CD8-positive, alpha-beta memory T cell (primary cell): Measurements from ENCODE around the gene ATF7. TPM values are rescaled to one million over a fixed set of nuclear protein-coding genes. Genes with fewer than 3 reads are reported as not detected.

ENCODE experiments used
- CTCF ChIA-PET: fragments of 350-600 bp; sonication (Branson Sonifier 250); formaldehyde crosslinking; loops from one replicate; lab custom pipeline; 2021; ENCODE audit warnings: antibody characterized with exemption; lab: Charles Lee
- POLR2A ChIA-PET: fragments of 350-600 bp; sonication (Branson Sonifier 250); formaldehyde crosslinking; loops from one replicate; lab custom pipeline; 2021; ENCODE audit warnings: antibody characterized with exemption; lab: Charles Lee
- DNase-seq, 5 donors: peaks; one replicate each; pipeline versions ENCODE4 v3.0.0 to v3.0.0-alpha.2; 2020 to 2022; ENCODE audit warnings: mixed read lengths in 1 of 5
- H3K27ac ChIP-seq: one replicate; pipeline ENCODE4 v1.7.0; 2013; ENCODE audit warnings: low read depth, mild to moderate bottlenecking, low read length, moderate library complexity
- H3K27me3 ChIP-seq: 2 replicates; pipeline ENCODE4 v1.7.0; 2013; ENCODE audit warnings: low read length, mild to moderate bottlenecking; ENCODE audit not compliant: insufficient read depth, poor library complexity, severe bottlenecking
- H3K36me3 ChIP-seq: 2 replicates; pipeline ENCODE4 v1.7.0; 2013; ENCODE audit warnings: mild to moderate bottlenecking, low read length, moderate library complexity; ENCODE audit not compliant: insufficient read depth
- H3K4me1 ChIP-seq: 2 replicates; pipeline ENCODE4 v1.7.0; 2013; ENCODE audit warnings: mild to moderate bottlenecking, low read length, moderate library complexity; ENCODE audit not compliant: insufficient read depth
- H3K4me3 ChIP-seq: 2 replicates; pipeline ENCODE4 v1.7.0; 2013; ENCODE audit warnings: mild to moderate bottlenecking, low read length
- H3K9me3 ChIP-seq: 2 replicates; pipeline ENCODE4 v1.7.0; 2013; ENCODE audit warnings: mild to moderate bottlenecking, low read length
- H3K27ac Mint-ChIP-seq, 8 donors: one replicate each; pipeline ENCODE4 v1.8.0; 2020 to 2021; ENCODE audit warnings: mixed read lengths in 8 of 8, mild to moderate bottlenecking in 6 of 8, inconsistent platforms in 3 of 8, moderate library complexity in 3 of 8
- H3K27me3 Mint-ChIP-seq, 2 donors: one replicate each; pipeline ENCODE4 v1.8.0; 2020 to 2021; ENCODE audit warnings: mixed read lengths in 2 of 2, mild to moderate bottlenecking in 1 of 2, moderate library complexity in 1 of 2
- H3K36me3 Mint-ChIP-seq, 3 donors: one replicate each; pipeline ENCODE4 v1.8.0; 2020 to 2021; ENCODE audit warnings: mixed read lengths in 3 of 3, inconsistent platforms in 1 of 3, mild to moderate bottlenecking in 1 of 3
- H3K4me1 Mint-ChIP-seq, 3 donors: one replicate each; pipeline ENCODE4 v1.8.0; 2020 to 2021; ENCODE audit warnings: mixed read lengths in 3 of 3, inconsistent platforms in 1 of 3, mild to moderate bottlenecking in 1 of 3
- H3K4me3 Mint-ChIP-seq, 7 donors: one replicate each; pipeline ENCODE4 v1.8.0; 2020 to 2021; ENCODE audit warnings: mixed read lengths in 7 of 7, mild to moderate bottlenecking in 6 of 7, moderate library complexity in 4 of 7, inconsistent platforms in 2 of 7
- H3K9me3 Mint-ChIP-seq, 5 donors: one replicate each; pipeline ENCODE4 v1.8.0; 2020 to 2022; ENCODE audit warnings: mixed read lengths in 5 of 5, mild to moderate bottlenecking in 3 of 5, moderate library complexity in 2 of 5, inconsistent platforms in 1 of 5
- polyA plus RNA-seq: library from polyadenylated mRNA; unstranded; fragments of 300-500 nt; fragmentation: Illumina TruSeq; gene quantifications from one replicate; pipeline ENCODE4 v1.2.3, GENCODE V29; 2021
- total RNA-seq, 2 experiments: library from RNA; stranded (reverse); gene quantifications; one replicate each; pipeline ENCODE4 v1.2.3, GENCODE V29; 2021

ATF7 gene
- total and polyA plus RNA-seq, 3 experiments from 2014 or later = 13.4 to 28.1 (median 27.6) TPM

DNA sequence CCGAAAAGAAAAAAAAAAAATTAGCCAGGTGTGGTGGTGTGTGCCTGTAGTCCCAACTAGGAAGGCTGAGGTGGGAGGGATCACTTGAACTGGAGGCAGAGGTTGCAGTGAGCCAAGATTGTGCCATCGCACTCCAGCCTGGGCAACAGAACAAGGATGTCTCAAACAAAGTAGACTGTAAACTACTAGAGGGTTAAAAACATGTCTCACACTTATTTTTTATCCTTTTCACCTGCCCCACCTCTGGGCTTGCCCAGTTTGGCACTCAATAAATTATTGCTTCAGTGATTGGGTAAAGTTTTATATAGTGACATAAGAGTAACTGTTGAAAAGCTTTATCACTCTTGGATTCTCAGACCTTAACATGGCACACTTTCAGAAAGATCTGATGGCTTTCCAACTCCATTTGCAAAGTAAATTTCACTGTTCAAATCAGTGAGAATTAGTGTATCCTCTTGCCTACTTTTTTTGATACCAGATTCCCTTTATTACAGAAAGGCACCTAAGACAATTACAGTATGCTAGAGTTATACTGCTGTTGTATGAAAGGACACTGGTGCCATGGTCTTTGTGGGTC, 62.6 kb downstream of the ATF7 start:
- no peak for DNase-seq
- Mint-ChIP-seq H3K27me3 (no peaks in the 10 kb centered on the region), H3K36me3 (peaks cover 0 to 7% (median 3%) of the 10 kb centered on the region in 3 donors), H3K4me1 (peaks cover 22 to 45% (median 37%) of the 10 kb centered on the region in 3 donors), H3K4me3 (no peak overlapping the region), H3K9me3 (no peaks in the 10 kb centered on the region), H3K27ac (no peak overlapping the region)
- Histone ChIP-seq H3K4me3 (no peak overlapping the region), H3K27ac (no peak overlapping the region), H3K27me3 (no peaks in the 10 kb centered on the region), H3K4me1 (peaks cover 30% of the 10 kb centered on the region), H3K9me3 (no peaks in the 10 kb centered on the region), H3K36me3 (no peaks in the 10 kb centered on the region)
- ChIA-PET POLR2A (no interaction called here), CTCF (no interaction called here)

DNA sequence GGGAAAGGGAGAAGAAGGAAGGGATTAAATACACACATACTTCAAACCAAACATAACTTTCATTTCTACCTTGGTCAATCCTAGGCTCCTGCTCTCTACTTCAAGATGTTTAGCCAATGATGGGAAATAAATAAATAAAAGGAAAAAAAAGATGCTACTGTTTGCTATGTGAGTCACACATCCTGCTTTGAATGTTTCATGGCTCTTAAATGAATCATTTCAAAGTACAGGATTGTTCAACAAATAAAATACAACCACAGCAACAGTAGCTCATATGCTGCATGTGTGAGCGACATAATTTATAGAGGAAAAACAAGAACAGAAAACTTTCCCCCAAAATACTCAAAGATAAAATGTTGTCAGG, 64.6 kb downstream of the ATF7 start:
- Histone ChIP-seq H3K4me1 (peaks cover 24% of the 10 kb centered on the region), H3K27ac (no peak overlapping the region), H3K27me3 (no peaks in the 10 kb centered on the region), H3K4me3 (no peak overlapping the region), H3K36me3 (no peaks in the 10 kb centered on the region), H3K9me3 (no peaks in the 10 kb centered on the region)
- H3K36me3 Mint-ChIP-seq = peaks cover 0 to 7% (median 3%) of the 10 kb centered on the region in 3 donors
- H3K27ac Mint-ChIP-seq = peak overlapping the region in 2 of 8 donors; percentile 17 to 73
- ChIA-PET CTCF (interaction anchor here (0.7 to 1.4 kb wide), 2 partner anchors 13 to 53 kb away, joined by 4 read pairs; no protein-coding TSS in a partner anchor), POLR2A (interaction anchor here (1.0 kb wide), 1 partner anchor 25 kb away, joined by 3 read pairs; no protein-coding TSS in a partner anchor)
- no peak for DNase-seq
- peaks cover 18 to 50% (median 49%) of the 10 kb centered on the region in 3 donors for H3K4me1 Mint-ChIP-seq
- no peaks in the 10 kb centered on the region for H3K27me3 Mint-ChIP-seq
- H3K4me3 Mint-ChIP-seq = no peak overlapping the region
- no peaks in the 10 kb centered on the region for H3K9me3 Mint-ChIP-seq

DNA sequence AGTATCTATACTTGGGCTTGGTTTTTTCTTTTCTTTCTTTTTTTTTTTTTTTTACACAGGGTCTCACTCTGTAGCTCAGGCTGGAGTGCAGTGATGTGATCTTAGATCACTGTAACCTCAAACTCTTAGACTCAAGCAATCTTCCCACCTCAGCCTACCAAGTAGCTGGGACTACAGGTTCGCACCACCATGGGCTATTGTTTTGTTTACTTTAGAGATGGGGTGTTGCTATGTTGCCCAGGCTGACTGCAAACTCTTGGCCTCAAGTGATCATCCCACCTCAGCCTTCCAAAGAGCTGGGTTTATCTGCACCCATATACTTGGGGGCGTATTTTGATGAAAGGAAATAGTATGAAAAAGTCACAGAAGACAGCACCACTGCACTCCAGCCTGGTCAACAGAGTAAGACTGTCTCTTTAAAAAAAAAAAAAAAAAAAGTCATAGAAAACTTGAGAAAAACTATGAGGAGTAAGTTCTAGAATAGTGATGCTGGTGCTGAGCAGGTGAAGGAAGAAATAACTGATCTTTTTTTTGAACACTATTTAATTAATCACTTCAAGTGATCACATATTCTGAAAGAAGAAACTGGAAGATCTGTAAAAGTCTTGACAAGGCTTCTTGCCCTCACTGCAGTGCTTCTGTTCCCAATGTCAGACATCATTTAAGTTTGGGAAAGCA, 65.1 kb downstream of the ATF7 start:
- POLR2A ChIA-PET = interaction anchor here (0.5 kb wide), 1 partner anchor 123 kb away, joined by 3 read pairs; no protein-coding TSS in a partner anchor
- Histone ChIP-seq H3K27ac (no peak overlapping the region), H3K9me3 (no peaks in the 10 kb centered on the region), H3K4me3 (no peak overlapping the region), H3K4me1 (peaks cover 24% of the 10 kb centered on the region), H3K36me3 (no peaks in the 10 kb centered on the region), H3K27me3 (no peaks in the 10 kb centered on the region)
- H3K9me3 Mint-ChIP-seq = no peaks in the 10 kb centered on the region
- no peak for DNase-seq
- CTCF ChIA-PET = interaction anchor here (1.4 kb wide), 1 partner anchor 52 kb away, joined by 4 read pairs; no protein-coding TSS in a partner anchor
- peaks cover 18 to 50% (median 48%) of the 10 kb centered on the region in 3 donors for H3K4me1 Mint-ChIP-seq
- H3K27me3 Mint-ChIP-seq = no peaks in the 10 kb centered on the region
- H3K36me3 Mint-ChIP-seq = peaks cover 0 to 7% (median 3%) of the 10 kb centered on the region in 3 donors
- no peak overlapping the region for H3K4me3 Mint-ChIP-seq
- H3K27ac Mint-ChIP-seq = peak overlapping the region in 3 of 8 donors; percentile 17 to 58 (median 36)

DNA sequence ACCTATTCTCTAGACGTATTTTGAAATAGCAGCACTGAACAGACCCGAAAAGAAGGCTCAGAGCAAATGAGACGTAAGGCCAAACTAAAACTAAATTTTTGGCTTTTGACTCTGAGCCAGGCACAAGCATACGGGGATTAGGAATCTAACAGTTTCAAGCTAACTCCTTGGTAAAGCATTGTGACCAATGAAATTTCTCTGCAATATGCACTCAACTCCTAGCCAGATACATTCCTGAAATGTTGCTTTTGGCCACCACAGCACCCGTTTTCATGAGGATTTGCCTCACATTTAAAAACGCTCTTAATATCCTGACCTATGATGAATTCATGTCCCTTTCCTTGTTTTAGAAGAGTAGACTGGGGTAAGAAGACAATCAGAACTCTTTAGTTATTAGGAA, 65.8 kb downstream of the ATF7 start:
- H3K36me3 Mint-ChIP-seq = peaks cover 0 to 7% (median 3%) of the 10 kb centered on the region in 3 donors
- no peaks in the 10 kb centered on the region for H3K36me3 ChIP-seq
- H3K9me3 Mint-ChIP-seq = no peaks in the 10 kb centered on the region
- no peak overlapping the region for H3K4me3 Mint-ChIP-seq
- H3K4me3 ChIP-seq = no peak overlapping the region
- peaks cover 14 to 45% (median 43%) of the 10 kb centered on the region in 3 donors for H3K4me1 Mint-ChIP-seq
- ChIA-PET CTCF (no interaction called here), POLR2A (interaction anchor here (0.5 kb wide), 1 partner anchor 124 kb away, joined by 3 read pairs; no protein-coding TSS in a partner anchor)
- H3K4me1 ChIP-seq = peaks cover 24% of the 10 kb centered on the region
- H3K27me3 ChIP-seq = no peaks in the 10 kb centered on the region
- no peak overlapping the region for H3K27ac Mint-ChIP-seq
- H3K9me3 ChIP-seq = no peaks in the 10 kb centered on the region
- DNase-seq = no peak
- no peaks in the 10 kb centered on the region for H3K27me3 Mint-ChIP-seq
- no peak overlapping the region for H3K27ac ChIP-seq

DNA sequence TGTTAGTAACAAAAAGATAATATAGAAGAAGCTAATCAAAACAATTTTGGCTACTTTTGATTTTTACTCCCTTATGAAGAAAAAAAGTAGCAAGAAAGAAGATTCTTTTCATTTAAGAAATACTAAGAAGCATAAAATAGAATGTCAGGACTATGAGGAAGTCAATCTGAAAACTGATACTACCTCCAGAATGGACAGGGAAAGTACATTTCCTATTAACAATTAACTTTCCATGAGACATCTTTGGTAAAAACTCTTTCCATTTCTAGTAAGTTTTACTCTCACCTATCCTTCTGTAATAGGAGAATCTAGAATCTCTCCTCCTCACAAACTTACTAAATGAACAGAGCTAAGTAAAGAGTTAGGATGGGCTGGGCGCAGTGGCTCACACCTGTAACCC, 67.6 kb downstream of the ATF7 start:
- H3K4me1 ChIP-seq = peaks cover 10% of the 10 kb centered on the region
- H3K27me3 ChIP-seq = no peaks in the 10 kb centered on the region
- no peaks in the 10 kb centered on the region for H3K9me3 Mint-ChIP-seq
- ChIA-PET CTCF (interaction anchor here (0.6 kb wide), 1 partner anchor 196 kb away, joined by 3 read pairs; no protein-coding TSS in a partner anchor), POLR2A (no interaction called here)
- H3K27ac ChIP-seq = no peak overlapping the region
- peaks cover 2 to 29% (median 27%) of the 10 kb centered on the region in 3 donors for H3K4me1 Mint-ChIP-seq
- no peak for DNase-seq
- H3K4me3 ChIP-seq = no peak overlapping the region
- H3K36me3 ChIP-seq = no peaks in the 10 kb centered on the region
- peaks cover 0 to 8% (median 3%) of the 10 kb centered on the region in 3 donors for H3K36me3 Mint-ChIP-seq
- H3K4me3 Mint-ChIP-seq = no peak overlapping the region
- H3K9me3 ChIP-seq = no peaks in the 10 kb centered on the region
- H3K27me3 Mint-ChIP-seq = no peaks in the 10 kb centered on the region
- peak overlapping the region in 1 of 8 donors; percentile 6 for H3K27ac Mint-ChIP-seq

DNA sequence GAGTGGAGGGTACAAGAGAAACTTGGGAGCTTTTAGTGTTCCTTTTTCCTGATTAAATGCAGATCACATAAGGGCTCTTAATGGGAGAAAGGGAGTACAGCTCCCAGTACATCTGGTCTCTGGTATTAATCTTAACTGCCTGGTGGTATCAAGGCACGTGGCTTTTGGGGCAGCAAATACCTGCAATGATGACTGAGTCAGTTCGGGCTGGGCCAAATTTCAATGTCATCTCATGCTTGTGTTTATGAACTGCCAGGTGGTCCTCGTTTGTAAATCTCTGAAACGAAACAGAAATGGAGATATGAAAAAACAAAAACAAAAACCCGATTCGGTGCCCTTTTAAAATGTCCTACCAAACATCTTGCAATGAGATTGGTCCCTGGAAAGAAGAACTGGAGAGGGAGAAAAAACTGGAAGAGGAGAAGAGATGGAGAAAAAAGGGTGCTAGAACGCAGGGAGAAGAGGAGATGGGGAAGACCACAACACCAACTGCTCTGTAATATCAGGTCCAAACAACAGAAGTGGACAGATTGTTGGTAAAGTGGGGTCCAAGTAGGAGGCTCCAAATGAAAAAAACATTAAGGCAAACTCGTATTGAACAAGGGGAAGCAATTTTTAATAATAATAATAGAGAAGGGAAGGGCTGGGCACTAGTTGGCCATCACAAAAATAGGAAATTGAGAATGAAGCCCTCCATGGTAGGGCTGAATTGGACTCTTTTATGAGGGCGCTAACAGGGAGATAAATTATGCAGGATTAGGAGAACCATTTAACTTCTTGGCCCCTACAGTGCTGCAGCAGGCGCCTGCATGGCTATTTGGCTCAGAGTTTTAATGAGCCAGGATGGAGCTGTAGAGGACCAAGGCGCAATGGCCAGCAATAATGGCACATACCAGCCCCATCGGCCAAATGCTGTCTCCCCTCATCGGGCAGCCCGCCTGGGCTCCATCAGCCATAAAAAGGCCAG, 73.5 kb downstream of the ATF7 start:
- Mint-ChIP-seq H3K9me3 (no peaks in the 10 kb centered on the region), H3K36me3 (peaks cover 0 to 41% (median 2%) of the 10 kb centered on the region in 3 donors), H3K4me3 (no peak overlapping the region), H3K27me3 (no peaks in the 10 kb centered on the region), H3K27ac (peak overlapping the region in 4 of 8 donors; percentile 2 to 81 (median 20)), H3K4me1 (peaks cover 3 to 17% (median 5%) of the 10 kb centered on the region in 3 donors)
- Histone ChIP-seq H3K4me1 (peaks cover 10% of the 10 kb centered on the region), H3K9me3 (no peaks in the 10 kb centered on the region), H3K4me3 (no peak overlapping the region), H3K36me3 (no peaks in the 10 kb centered on the region), H3K27ac (no peak overlapping the region), H3K27me3 (no peaks in the 10 kb centered on the region)
- POLR2A ChIA-PET = no interaction called here
- no peak for DNase-seq
- CTCF ChIA-PET = interaction anchor here (1.2 kb wide), 1 partner anchor 9 kb away, joined by 4 read pairs; no protein-coding TSS in a partner anchor

DNA sequence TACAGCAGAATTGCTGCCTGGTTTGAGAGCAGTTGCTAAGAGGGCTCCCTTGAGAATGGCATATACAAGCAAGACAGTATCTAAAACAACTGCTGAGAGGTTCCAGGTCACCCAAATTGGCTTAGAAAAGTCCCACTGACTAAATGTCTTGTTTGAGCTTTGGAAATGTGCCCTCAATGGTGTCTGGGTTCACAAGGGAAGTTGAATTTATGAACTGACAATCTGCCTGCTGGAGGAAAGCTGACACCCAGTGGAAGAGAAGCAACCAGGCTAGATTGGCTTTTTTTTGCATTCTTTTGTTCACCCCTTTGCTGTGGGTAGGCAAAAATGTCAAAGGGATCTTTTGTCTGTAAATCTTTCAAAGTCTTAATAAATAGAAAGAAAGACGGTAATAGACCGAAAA, 74.3 kb downstream of the ATF7 start:
- Mint-ChIP-seq H3K36me3 (peaks cover 0 to 41% (median 2%) of the 10 kb centered on the region in 3 donors), H3K4me1 (peaks cover 3 to 13% (median 5%) of the 10 kb centered on the region in 3 donors), H3K4me3 (no peak overlapping the region), H3K27me3 (no peaks in the 10 kb centered on the region), H3K9me3 (no peaks in the 10 kb centered on the region), H3K27ac (peak overlapping the region in 3 of 8 donors; percentile 27 to 81 (median 29))
- peaks cover 10% of the 10 kb centered on the region for H3K4me1 ChIP-seq
- ChIA-PET CTCF (interaction anchor here (1.2 kb wide), 2 partner anchors 8 to 11 kb away, joined by 4 read pairs; no protein-coding TSS in a partner anchor), POLR2A (no interaction called here)
- H3K27ac ChIP-seq = no peak overlapping the region
- no peak overlapping the region for H3K4me3 ChIP-seq
- no peak for DNase-seq
- H3K27me3 ChIP-seq = no peaks in the 10 kb centered on the region
- H3K36me3 ChIP-seq = no peaks in the 10 kb centered on the region
- H3K9me3 ChIP-seq = no peaks in the 10 kb centered on the region
